Right renal cortex interstitium (tissue), 3 donors: Measurements from ENCODE around the gene ACOT7. TPM values are rescaled to one million over a fixed set of nuclear protein-coding genes. Genes with fewer than 3 reads are reported as not detected.
"Not testable (repeated sequence)": the region's sequence is repeated elsewhere in the genome, so short reads cannot be mapped to it uniquely, and the experiment has no call there.

Experiments used
- DNase-seq, 3 donors: peaks; one replicate each; pipeline ENCODE4 v3.0.0-alpha.2; 2013; ENCODE audit warnings: low read depth in 3 of 3, low spot score in 2 of 3
- polyA plus RNA-seq, 3 donors: library from polyadenylated mRNA; unstranded; fragments of 120-200 nt; gene quantifications; one replicate each; pipeline ENCODE4 v1.2.1, GENCODE V29; 2013; ENCODE audit not compliant: insufficient read length in 3 of 3

The ACOT7 gene
- polyA plus RNA-seq, 3 donors, result 29.3 to 36.1 (median 30.4) TPM

GRCh38 chr1:6317098-6317760, 76.3 kb downstream of the ACOT7 start:
- DNase-seq, result no peak

- no peak for DNase-seq
Observed at GRCh38 chr1:6316240-6317097, 77.1 kb downstream of the ACOT7 start.

GRCh38 chr1:6314503-6314902, 79.1 kb downstream of the ACOT7 start:
- DNase-seq, result no peak

GRCh38 chr1:6313393-6314200, 80.0 kb downstream of the ACOT7 start:
- DNase-seq, result no peak

GRCh38 chr1:6310116-6310848, 83.3 kb downstream of the ACOT7 start:
- no peak for DNase-seq

- DNase-seq, result no peak
Observed at GRCh38 chr1:6309564-6309963, 84.0 kb downstream of the ACOT7 start.

- no peak for DNase-seq
Observed at GRCh38 chr1:6308449-6308848, 85.1 kb downstream of the ACOT7 start.

- not testable (repeated sequence) for DNase-seq
Observed at GRCh38 chr1:6307682-6308081, 85.9 kb downstream of the ACOT7 start.

- no peak for DNase-seq
Observed at GRCh38 chr1:6307099-6307498, 86.5 kb downstream of the ACOT7 start.

GRCh38 chr1:6303397-6304012, 90.1 kb downstream of the ACOT7 start:
- DNase-seq, result no peak

- no peak for DNase-seq
Observed at GRCh38 chr1:6302568-6302967, 91.0 kb downstream of the ACOT7 start.

GRCh38 chr1:6301526-6301925, 92.0 kb downstream of the ACOT7 start:
- DNase-seq, result no peak

- DNase-seq, result no peak
Observed at GRCh38 chr1:6300342-6301048, 93.1 kb downstream of the ACOT7 start.

GRCh38 chr1:6299557-6300165, 93.9 kb downstream of the ACOT7 start:
- no peak for DNase-seq

GRCh38 chr1:6298940-6299465, 94.6 kb downstream of the ACOT7 start:
- no peak for DNase-seq

GRCh38 chr1:6298530-6298929, 95.0 kb downstream of the ACOT7 start:
- DNase-seq, result no peak

GRCh38 chr1:6295910-6296309, 97.7 kb downstream of the ACOT7 start:
- DNase-seq, result no peak

GRCh38 chr1:6294890-6295556, 98.5 kb downstream of the ACOT7 start:
- DNase-seq, result no peak
